ENCODE measurements around the gene TRIP13.
"Not testable (repeated sequence)": the region's sequence is repeated elsewhere in the genome, so short reads cannot be mapped to it uniquely, and the experiment has no call there.

TRIP13 gene

DNA sequence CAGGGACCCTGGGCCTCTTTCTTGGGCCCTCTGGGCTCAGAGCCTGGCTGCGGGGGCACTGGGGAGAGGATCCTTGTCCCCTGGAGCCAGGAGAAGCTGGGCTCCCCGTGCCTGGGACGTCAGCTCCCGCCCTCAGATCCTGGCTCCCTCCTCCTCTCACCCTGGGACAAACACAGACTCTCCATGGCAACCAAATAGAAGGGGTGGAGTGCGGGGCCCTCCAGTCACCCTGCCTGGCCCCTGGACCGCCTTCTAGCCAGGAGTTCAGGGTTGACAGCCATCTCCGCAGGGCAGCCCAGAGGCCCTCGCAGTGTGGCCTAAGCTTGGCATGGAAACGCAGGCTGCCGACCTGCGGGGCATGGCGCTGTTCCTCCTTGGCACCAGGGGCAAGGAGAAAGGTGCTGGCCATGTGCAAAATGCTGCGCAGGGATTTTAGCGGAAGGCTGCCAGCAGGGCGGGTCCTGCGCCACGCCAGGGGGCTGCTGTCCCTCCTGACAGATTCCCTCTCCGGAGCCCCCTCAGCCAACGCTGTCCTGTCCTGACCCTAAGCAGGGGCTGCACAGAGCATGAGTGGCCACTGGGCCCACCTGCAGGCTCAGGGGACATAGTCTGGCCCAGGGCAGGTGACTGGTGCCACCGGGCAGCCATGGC is 42.9 kb upstream of the TRIP13 start:
- Histone ChIP-seq H3K4me3 (ENCODE audit: extremely low read depth, insufficient read depth, low read length, poor library complexity, severe bottlenecking) (no peak overlapping the region), H3K9me3 (ENCODE audit: control insufficient read depth, low read length) (no peaks in the 10 kb centered on the region), H3K27ac (ENCODE audit: low read depth, low read length, severe bottlenecking) (peak overlapping the region; percentile 29), H3K36me3 (ENCODE audit: control insufficient read depth, insufficient read depth, low read length) (no peaks in the 10 kb centered on the region), H3K4me1 (ENCODE audit: control insufficient read depth, insufficient read depth, low read length, poor library complexity, severe bottlenecking) (peaks cover 9% of the 10 kb centered on the region)
- WGBS, 2 experiments (ENCODE audit: insufficient coverage in 2 of 2) = 86 to 91% methylated on average over 15 to 20 of the region's 20 CpGs

GRCh38 chr5:850511-851006 is 42.1 kb upstream of the TRIP13 start, which contains the start of gene ZDHHC11:
Gene ZDHHC11, minus strand, starts transcription at chr5:850986. Its CDS starts 384 bp downstream, at chr5:850602.
- H3K4me1 ChIP-seq (ENCODE audit: control insufficient read depth, insufficient read depth, low read length, poor library complexity, severe bottlenecking) = peaks cover 9% of the 10 kb centered on the region
- no peak within 1 kb of the TSS for H3K4me3 ChIP-seq (ENCODE audit: extremely low read depth, insufficient read depth, low read length, poor library complexity, severe bottlenecking)
- H3K27ac ChIP-seq (ENCODE audit: low read depth, low read length, severe bottlenecking) = no peak within 1 kb of the TSS
- no peaks in the 10 kb centered on the region for H3K36me3 ChIP-seq (ENCODE audit: control insufficient read depth, insufficient read depth, low read length)
- H3K9me3 ChIP-seq (ENCODE audit: control insufficient read depth, low read length) = no peaks in the 10 kb centered on the region
- 61 to 64% methylated on average over 25 to 27 of the region's 27 CpGs for WGBS, 2 experiments (ENCODE audit: insufficient coverage in 2 of 2)

GRCh38 chr5:851076-851475 is 41.6 kb upstream of the TRIP13 start:
- H3K36me3 ChIP-seq (ENCODE audit: control insufficient read depth, insufficient read depth, low read length) = no peaks in the 10 kb centered on the region
- no peaks in the 10 kb centered on the region for H3K9me3 ChIP-seq (ENCODE audit: control insufficient read depth, low read length)
- no peak overlapping the region for H3K27ac ChIP-seq (ENCODE audit: low read depth, low read length, severe bottlenecking)
- peaks cover 9% of the 10 kb centered on the region for H3K4me1 ChIP-seq (ENCODE audit: control insufficient read depth, insufficient read depth, low read length, poor library complexity, severe bottlenecking)
- H3K4me3 ChIP-seq (ENCODE audit: extremely low read depth, insufficient read depth, low read length, poor library complexity, severe bottlenecking) = no peak overlapping the region
- 74 to 84% methylated on average over 10 to 15 of the region's 19 CpGs for WGBS, 2 experiments (ENCODE audit: insufficient coverage in 2 of 2)

DNA sequence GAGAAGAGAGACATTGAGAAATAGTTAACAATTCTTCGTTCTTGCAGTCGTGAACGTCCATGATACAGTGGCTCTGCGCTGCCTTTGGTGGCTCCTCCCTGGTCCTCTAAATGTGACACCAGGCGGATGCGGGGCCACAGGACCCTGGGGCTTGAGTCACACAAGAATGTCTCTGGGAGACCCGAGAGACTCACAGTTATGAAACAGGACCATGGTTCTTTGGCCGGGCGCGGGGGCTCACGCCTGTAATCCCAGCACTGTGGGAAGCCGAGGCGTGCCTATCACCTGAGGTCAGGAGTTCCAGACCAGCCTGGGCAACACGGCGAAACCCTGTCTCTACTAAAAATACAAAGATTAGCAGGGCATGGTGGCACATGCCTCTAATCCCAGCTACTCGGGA is 41.1 kb upstream of the TRIP13 start:
- H3K4me1 ChIP-seq (ENCODE audit: control insufficient read depth, insufficient read depth, low read length, poor library complexity, severe bottlenecking) = peaks cover 9% of the 10 kb centered on the region
- no peak overlapping the region for H3K27ac ChIP-seq (ENCODE audit: low read depth, low read length, severe bottlenecking)
- H3K4me3 ChIP-seq (ENCODE audit: extremely low read depth, insufficient read depth, low read length, poor library complexity, severe bottlenecking) = no peak overlapping the region
- H3K36me3 ChIP-seq (ENCODE audit: control insufficient read depth, insufficient read depth, low read length) = no peaks in the 10 kb centered on the region
- 87 to 92% methylated on average over 16 of the region's 16 CpGs for WGBS, 2 experiments (ENCODE audit: insufficient coverage in 2 of 2)
- H3K9me3 ChIP-seq (ENCODE audit: control insufficient read depth, low read length) = no peaks in the 10 kb centered on the region

DNA sequence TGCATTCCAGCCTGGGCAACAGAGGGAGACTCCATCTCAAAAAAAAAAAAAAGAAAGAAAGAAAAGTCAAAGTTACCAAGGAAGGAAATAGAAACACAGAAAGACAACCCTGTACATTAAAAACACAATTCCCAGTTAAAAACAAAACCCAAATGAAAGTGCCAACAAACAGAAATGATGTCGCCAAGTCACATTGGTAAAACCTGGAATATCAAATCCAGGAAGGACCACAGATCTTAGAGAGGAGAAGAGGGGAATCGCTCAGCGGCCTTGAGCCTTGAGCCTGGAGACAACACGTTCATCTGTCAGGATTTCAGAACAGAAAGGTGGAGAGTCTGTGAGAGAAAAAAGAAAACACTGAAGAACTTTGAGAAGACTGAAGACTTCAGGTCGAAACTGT is 40.7 kb upstream of the TRIP13 start:
- no peaks in the 10 kb centered on the region for H3K9me3 ChIP-seq (ENCODE audit: control insufficient read depth, low read length)
- no peak overlapping the region for H3K4me3 ChIP-seq (ENCODE audit: extremely low read depth, insufficient read depth, low read length, poor library complexity, severe bottlenecking)
- no peak overlapping the region for H3K27ac ChIP-seq (ENCODE audit: low read depth, low read length, severe bottlenecking)
- H3K4me1 ChIP-seq (ENCODE audit: control insufficient read depth, insufficient read depth, low read length, poor library complexity, severe bottlenecking) = peaks cover 9% of the 10 kb centered on the region
- 78 to 90% methylated on average over 5 of the region's 5 CpGs for WGBS, 2 experiments (ENCODE audit: insufficient coverage in 2 of 2)
- no peaks in the 10 kb centered on the region for H3K36me3 ChIP-seq (ENCODE audit: control insufficient read depth, insufficient read depth, low read length)

GRCh38 chr5:852431-853401 is 40.0 kb upstream of the TRIP13 start:
- Histone ChIP-seq H3K4me1 (ENCODE audit: control insufficient read depth, insufficient read depth, low read length, poor library complexity, severe bottlenecking) (peaks cover 9% of the 10 kb centered on the region), H3K27ac (ENCODE audit: low read depth, low read length, severe bottlenecking) (no peak overlapping the region), H3K9me3 (ENCODE audit: control insufficient read depth, low read length) (no peaks in the 10 kb centered on the region), H3K36me3 (ENCODE audit: control insufficient read depth, insufficient read depth, low read length) (no peaks in the 10 kb centered on the region), H3K4me3 (ENCODE audit: extremely low read depth, insufficient read depth, low read length, poor library complexity, severe bottlenecking) (no peak overlapping the region)
- 94 to 96% methylated on average over 54 to 55 of the region's 55 CpGs for WGBS, 2 experiments (ENCODE audit: insufficient coverage in 2 of 2)

DNA sequence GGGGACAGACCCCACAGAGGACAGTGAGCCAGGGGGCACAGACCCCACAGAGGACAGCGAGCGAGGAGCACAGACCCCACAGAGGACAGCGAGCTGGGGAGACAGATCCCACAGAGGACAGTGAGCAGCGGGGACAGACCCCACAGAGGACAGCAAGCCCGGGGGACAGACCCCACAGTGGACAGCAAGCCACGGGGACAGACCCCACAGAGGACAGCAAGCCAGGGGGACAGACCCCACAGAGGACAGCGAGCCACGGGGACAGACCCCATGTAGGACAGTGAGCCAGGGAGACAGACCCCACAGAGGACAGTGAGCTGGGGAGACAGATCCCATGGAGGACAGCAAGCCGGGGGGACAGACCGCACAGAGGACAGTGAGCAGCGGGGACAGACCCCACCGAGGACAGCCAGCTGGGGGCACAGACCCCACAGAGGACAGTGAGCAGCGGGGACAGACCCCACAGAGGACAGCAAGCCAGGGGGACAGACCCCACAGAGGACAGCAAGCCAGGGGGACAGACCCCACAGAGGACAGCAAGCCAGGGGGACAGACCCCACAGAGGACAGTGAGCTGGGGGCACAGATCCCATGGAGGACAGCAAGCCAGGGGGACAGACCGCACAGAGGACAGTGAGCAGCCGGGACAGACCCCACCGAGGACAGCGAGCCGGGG is 39.1 kb upstream of the TRIP13 start:
- 88 to 91% methylated on average over 14 of the region's 18 CpGs for WGBS, 2 experiments (ENCODE audit: insufficient coverage in 2 of 2)
- H3K4me3 ChIP-seq (ENCODE audit: extremely low read depth, insufficient read depth, low read length, poor library complexity, severe bottlenecking); H3K4me1 ChIP-seq (ENCODE audit: control insufficient read depth, insufficient read depth, low read length, poor library complexity, severe bottlenecking); H3K9me3 ChIP-seq (ENCODE audit: control insufficient read depth, low read length); H3K27ac ChIP-seq (ENCODE audit: low read depth, low read length, severe bottlenecking); H3K36me3 ChIP-seq (ENCODE audit: control insufficient read depth, insufficient read depth, low read length): not testable (repeated sequence)

DNA sequence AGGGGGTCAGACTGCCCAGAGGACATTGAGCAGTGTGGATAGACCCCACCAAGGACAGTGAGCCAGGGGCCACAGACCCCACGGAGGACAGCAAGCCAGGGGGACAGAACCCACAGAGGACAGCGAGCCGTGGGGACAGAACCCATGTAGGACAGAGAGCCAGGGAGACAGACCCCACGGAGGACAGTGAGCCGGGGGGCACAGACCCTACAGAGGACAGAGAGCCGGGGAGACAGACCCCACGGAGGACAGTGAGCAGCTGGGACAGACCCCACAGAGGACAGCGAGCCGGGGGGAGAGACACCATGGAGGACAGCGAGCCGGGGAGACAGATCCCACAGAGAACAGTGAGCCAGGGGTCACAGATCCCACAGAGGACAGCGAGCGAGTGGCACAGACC is 38.5 kb upstream of the TRIP13 start:
- H3K4me3 ChIP-seq (ENCODE audit: extremely low read depth, insufficient read depth, low read length, poor library complexity, severe bottlenecking) = no peak overlapping the region
- peaks cover 9% of the 10 kb centered on the region for H3K4me1 ChIP-seq (ENCODE audit: control insufficient read depth, insufficient read depth, low read length, poor library complexity, severe bottlenecking)
- WGBS, 2 experiments (ENCODE audit: insufficient coverage in 2 of 2) = 89 to 91% methylated on average over 11 to 13 of the region's 13 CpGs
- no peak overlapping the region for H3K27ac ChIP-seq (ENCODE audit: low read depth, low read length, severe bottlenecking)
- no peaks in the 10 kb centered on the region for H3K36me3 ChIP-seq (ENCODE audit: control insufficient read depth, insufficient read depth, low read length)
- H3K9me3 ChIP-seq (ENCODE audit: control insufficient read depth, low read length) = no peaks in the 10 kb centered on the region

DNA sequence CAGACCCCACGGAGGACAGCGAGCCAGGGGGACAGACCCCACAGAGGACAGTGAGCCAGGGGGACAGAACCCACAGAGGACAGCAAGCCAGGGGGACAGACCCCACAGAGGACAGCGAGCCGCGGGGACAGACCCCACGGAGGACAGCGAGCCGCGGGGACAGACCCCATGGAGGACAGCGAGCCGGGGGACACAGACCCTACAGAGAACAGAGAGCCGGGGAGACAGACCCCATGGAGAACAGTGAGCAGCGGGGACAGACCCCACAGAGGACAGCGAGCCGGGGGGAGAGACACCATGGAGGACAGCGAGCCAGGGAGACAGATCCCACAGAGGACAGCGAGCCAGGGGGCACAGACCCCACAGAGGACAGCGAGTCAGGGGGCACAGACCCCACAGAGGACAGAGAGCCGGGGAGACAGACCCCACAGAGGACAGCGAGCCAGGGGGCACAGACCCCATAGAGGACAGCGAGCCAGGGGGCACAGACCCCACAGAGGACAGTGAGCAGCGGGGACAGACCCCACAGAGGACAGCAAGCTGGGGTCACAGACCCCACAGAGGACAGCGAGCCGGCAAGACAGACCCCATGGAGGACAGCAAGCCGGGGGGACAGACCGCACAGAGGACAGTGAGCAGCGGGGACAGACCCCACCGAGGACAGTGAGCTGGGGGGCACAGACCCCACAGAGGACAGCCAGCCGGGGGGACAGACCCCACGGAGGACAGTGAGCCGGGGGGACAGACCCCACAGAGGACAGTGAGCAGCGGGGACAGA is 37.5 kb upstream of the TRIP13 start:
- H3K27ac ChIP-seq (ENCODE audit: low read depth, low read length, severe bottlenecking) = no peak overlapping the region
- H3K4me3 ChIP-seq (ENCODE audit: extremely low read depth, insufficient read depth, low read length, poor library complexity, severe bottlenecking) = no peak overlapping the region
- no peaks in the 10 kb centered on the region for H3K36me3 ChIP-seq (ENCODE audit: control insufficient read depth, insufficient read depth, low read length)
- WGBS, 2 experiments (ENCODE audit: insufficient coverage in 2 of 2) = 89 to 93% methylated on average over 31 to 32 of the region's 32 CpGs
- H3K9me3 ChIP-seq (ENCODE audit: control insufficient read depth, low read length) = no peaks in the 10 kb centered on the region
- peaks cover 4% of the 10 kb centered on the region for H3K4me1 ChIP-seq (ENCODE audit: control insufficient read depth, insufficient read depth, low read length, poor library complexity, severe bottlenecking)
